HCT116 (cell line): Measurements from ENCODE around the gene HDAC1. TPM values are rescaled to one million over a fixed set of nuclear protein-coding genes. Genes with fewer than 3 reads are reported as not detected.
"Not testable (repeated sequence)": the region's sequence is repeated elsewhere in the genome, so short reads cannot be mapped to it uniquely, and the experiment has no call there.

Experiments
- ATAC-seq: fragments of 200-7000 bp; cut with Tn5 transposase; 2 replicates; pipeline ENCODE4 v1.9.1; 2020; ENCODE audit warnings: mild to moderate bottlenecking, moderate library complexity
- BruUV-seq: library from RNA; stranded (reverse); fragments of 400-500 nt; replicated peaks from 2 replicates; lab custom pipeline; 2021; lab: Mats Ljungman, UMichigan
- CTCF ChIA-PET: fragments of 300-600 bp; sonication (Branson Sonifier 250); formaldehyde crosslinking; loops from one replicate; lab custom pipeline; 2021; ENCODE audit warnings: antibody characterized with exemption; lab: Charles Lee
- POLR2A ChIA-PET: fragments of 300-600, 350-600 bp; sonication (Branson Sonifier 250); formaldehyde crosslinking; loops from one replicate; lab custom pipeline; 2021; ENCODE audit warnings: antibody characterized with exemption; lab: Charles Lee
- RAD21 ChIA-PET, 2 experiments: fragments of 300-600 bp; sonication (Branson Sonifier 250); formaldehyde crosslinking; loops; one replicate each; lab custom pipeline; 2023; ENCODE audit warnings: low total read pairs in 2 of 2; ENCODE audit not compliant: uncharacterized antibody in 2 of 2, unreplicated experiment in 2 of 2, low non-redundant PET in 1 of 2; lab: Charles Lee
- DNase-seq: peaks from one replicate; pipeline ENCODE4 v3.0.0-alpha.2; 2010; ENCODE audit warnings: low read depth, low spot score
- H2AFZ ChIP-seq: fragments of 200-600 bp; shearing (Covaris generic), sonication (generic); 2 replicates; pipeline ENCODE4 v1.6.1; 2017; ENCODE audit warnings: low read depth, mixed run types, mixed read lengths, antibody characterized with exemption, low read length; ENCODE audit not compliant: poor library complexity, severe bottlenecking
- H3K27ac ChIP-seq: 2 replicates; pipeline ENCODE4 v1.5.1; 2012; ENCODE audit warnings: low read depth, low read length
- H3K27me3 ChIP-seq: fragments of 200-600 bp; sonication (generic); 2 replicates; pipeline ENCODE4 v1.6.1; 2016; ENCODE audit warnings: mixed run types, low read length, mixed read lengths; ENCODE audit not compliant: insufficient read depth
- H3K36me3 ChIP-seq, 2 experiments: fragments of 200-500 bp in 1 of 2; fragments of 200-600 bp in 1 of 2; sonication (Bioruptor generic) in 1 of 2; sonication (generic) in 1 of 2; 2 replicates each; pipeline versions ENCODE4 v1.5.1 to v1.6.1; 2014 to 2016; ENCODE audit warnings: low read length in 2 of 2, inconsistent platforms in 1 of 2, mixed read lengths in 1 of 2, mixed run types in 1 of 2; ENCODE audit not compliant: insufficient read depth in 2 of 2, control insufficient read depth in 1 of 2
- H3K4me1 ChIP-seq, 2 experiments: fragments of 200-600 bp in 1 of 2; sonication (generic) in 1 of 2; 2 replicates each; pipeline versions ENCODE4 v1.5.1 to v1.6.1; 2012 to 2017; ENCODE audit warnings: low read length in 2 of 2, inconsistent platforms in 1 of 2, mild to moderate bottlenecking in 1 of 2, mixed read lengths in 1 of 2, mixed run types in 1 of 2, moderate library complexity in 1 of 2; ENCODE audit not compliant: insufficient read depth in 2 of 2, control insufficient read depth in 1 of 2
- H3K4me2 ChIP-seq: fragments of 200-600 bp; sonication (generic); 2 replicates; pipeline ENCODE4 v1.6.1; 2017; ENCODE audit warnings: mixed run types, low read length, mixed read lengths
- H3K4me3 ChIP-seq, 2 experiments: fragments of 200-600 bp in 1 of 2; sonication (generic) in 1 of 2; replicated peaks in 1 of 2; 2 replicates each; pipeline ENCODE4 v1.5.1; 2011 to 2016; ENCODE audit warnings: low read length in 2 of 2, control low read depth in 1 of 2, low read depth in 1 of 2, mild to moderate bottlenecking in 1 of 2, mixed read lengths in 1 of 2, mixed run types in 1 of 2
- H3K79me2 ChIP-seq: fragments of 200-600 bp; sonication (generic); 2 replicates; pipeline ENCODE4 v1.6.1; 2017; ENCODE audit warnings: mild to moderate bottlenecking, mixed run types, low read length, moderate library complexity, mixed read lengths; ENCODE audit not compliant: insufficient read depth
- H3K9ac ChIP-seq: fragments of 200-600 bp; sonication (generic); 2 replicates; pipeline ENCODE4 v1.6.1; 2016; ENCODE audit warnings: low read length, mixed read lengths
- H3K9me2 ChIP-seq: fragments of 200-600 bp; sonication (generic), shearing (Covaris generic); 2 replicates; pipeline ENCODE4 v1.6.1; 2017; ENCODE audit warnings: mixed run types, mild to moderate bottlenecking, moderate library complexity; ENCODE audit not compliant: insufficient read depth
- H3K9me3 ChIP-seq, 2 experiments: fragments of 200-500 bp in 1 of 2; fragments of 200-600 bp in 1 of 2; sonication (Bioruptor generic) in 1 of 2; sonication (generic) in 1 of 2; 2 replicates each; pipeline ENCODE4 v1.6.1; 2014 to 2017; ENCODE audit warnings: low read length in 2 of 2, mixed read lengths in 2 of 2, inconsistent platforms in 1 of 2, low read depth in 1 of 2, mild to moderate bottlenecking in 1 of 2, mixed run types in 1 of 2, moderate library complexity in 1 of 2; ENCODE audit not compliant: control insufficient read depth in 1 of 2, insufficient read depth in 1 of 2
- H4K20me1 ChIP-seq: fragments of 200-600 bp; sonication (generic), shearing (Covaris generic); 2 replicates; pipeline ENCODE4 v1.6.1; 2017; ENCODE audit warnings: mixed run types, mild to moderate bottlenecking, moderate library complexity; ENCODE audit not compliant: insufficient read depth
- CBX3 ChIP-seq: IDR thresholded peaks from 2 replicates; pipeline ENCODE4 v1.6.1; 2012; ENCODE audit warnings: low read depth
- ELF1 ChIP-seq: IDR thresholded peaks from 2 replicates; pipeline ENCODE4 v1.6.1; 2012; ENCODE audit warnings: low read depth, borderline replicate concordance
- EZH2 ChIP-seq: fragments of 200-600 bp; sonication (generic); IDR thresholded peaks from 2 replicates; pipeline ENCODE4 v1.6.1; 2017; ENCODE audit warnings: antibody characterized with exemption, mixed run types
- JUND ChIP-seq: IDR thresholded peaks from 2 replicates; pipeline ENCODE4 v1.6.1; 2012
- RAD21 ChIP-seq: IDR thresholded peaks from 2 replicates; pipeline ENCODE4 v1.6.1; 2012; ENCODE audit warnings: low read depth, mild to moderate bottlenecking
- SRF ChIP-seq: IDR thresholded peaks from 2 replicates; pipeline ENCODE4 v1.6.1; 2012; ENCODE audit warnings: low read depth
- TCF7L2 ChIP-seq: IDR thresholded peaks from 2 replicates; pipeline ENCODE4 v1.7.0; 2011; ENCODE audit warnings: borderline replicate concordance, inconsistent platforms; ENCODE audit not compliant: insufficient read depth, insufficient read length; ENCODE audit errors: extremely low read depth
- intact Hi-C: fragments of 100-400 bp; cut with micrococcal nuclease; formaldehyde crosslinking; loops from 2 replicates; pipeline ENCODE4 v1.10.0; 2022
- total RNA-seq: library from RNA; stranded (reverse); gene quantifications from one replicate; pipeline ENCODE4 v1.2.1, GENCODE V29; 2021; ENCODE audit not compliant: unreplicated experiment
- TF ChIP-seq, protein P1 (sequence below): IDR thresholded peaks from 2 replicates; pipeline ENCODE4 v1.6.1; 2012
- TF ChIP-seq, protein P2 (sequence below), 3 experiments: fragments of 200-600 bp in 1 of 3; sonication (generic) in 1 of 3; IDR thresholded peaks in 2 of 3; conservative IDR thresholded peaks in 1 of 3; 2 replicates each; pipeline ENCODE4 v1.5.1; 2012 to 2017; ENCODE audit warnings: low read depth in 2 of 3, low read length in 2 of 3, antibody characterized with exemption in 1 of 3, borderline replicate concordance in 1 of 3, control low read depth in 1 of 3, mild to moderate bottlenecking in 1 of 3, mixed read lengths in 1 of 3, mixed run types in 1 of 3, moderate library complexity in 1 of 3; ENCODE audit not compliant: insufficient read depth in 1 of 3

The HDAC1 gene
- total RNA-seq, 1 experiment from 2014 or later: 232 TPM

DNA sequence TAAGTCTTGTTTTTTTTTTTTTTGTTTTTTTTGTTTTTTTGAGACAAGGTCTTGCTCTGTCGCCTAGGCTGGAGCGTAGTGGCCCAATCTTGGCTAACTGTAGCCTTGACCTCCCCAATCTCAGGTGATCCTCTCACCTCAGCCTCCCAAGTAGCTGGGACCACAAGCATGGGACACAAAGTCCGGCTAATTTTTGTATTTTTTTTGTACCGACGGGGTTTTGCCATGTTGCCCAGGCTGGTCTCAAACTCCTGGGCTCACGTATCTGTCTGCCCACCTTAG lies 34.7 kb upstream of the HDAC1 start:
- Histone ChIP-seq H3K4me2 (no peak overlapping the region), H3K79me2 (no peaks in the 10 kb centered on the region), H3K27ac (no peak overlapping the region), H3K36me3 (no peaks in the 10 kb centered on the region), H2AFZ (no peak overlapping the region), H3K9ac (no peak overlapping the region), H3K27me3 (no peaks in the 10 kb centered on the region), H3K9me2 (no peaks in the 10 kb centered on the region), H4K20me1 (no peaks in the 10 kb centered on the region), H3K4me1 (no peaks in the 10 kb centered on the region), H3K9me3 (no peaks in the 10 kb centered on the region), H3K4me3 (no peak overlapping the region)
- no TSS peak for BruUV-seq
- RAD21 ChIA-PET: interaction anchor here in 1 of 2 experiments (0.7 kb wide), 1 partner anchor 107 kb away, joined by 3 read pairs; no protein-coding TSS in a partner anchor
- TF ChIP-seq EZH2: no peak
- TF ChIP-seq ELF1: no peak
- TF ChIP-seq JUND: no peak
- no peak for TF ChIP-seq TCF7L2
- TF ChIP-seq RAD21: no peak
- TF ChIP-seq SRF: no peak
- TF ChIP-seq, protein P1, sequence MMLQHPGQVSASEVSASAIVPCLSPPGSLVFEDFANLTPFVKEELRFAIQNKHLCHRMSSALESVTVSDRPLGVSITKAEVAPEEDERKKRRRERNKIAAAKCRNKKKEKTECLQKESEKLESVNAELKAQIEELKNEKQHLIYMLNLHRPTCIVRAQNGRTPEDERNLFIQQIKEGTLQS: no peak
- TF ChIP-seq CBX3: no peak
- TF ChIP-seq, protein P2, sequence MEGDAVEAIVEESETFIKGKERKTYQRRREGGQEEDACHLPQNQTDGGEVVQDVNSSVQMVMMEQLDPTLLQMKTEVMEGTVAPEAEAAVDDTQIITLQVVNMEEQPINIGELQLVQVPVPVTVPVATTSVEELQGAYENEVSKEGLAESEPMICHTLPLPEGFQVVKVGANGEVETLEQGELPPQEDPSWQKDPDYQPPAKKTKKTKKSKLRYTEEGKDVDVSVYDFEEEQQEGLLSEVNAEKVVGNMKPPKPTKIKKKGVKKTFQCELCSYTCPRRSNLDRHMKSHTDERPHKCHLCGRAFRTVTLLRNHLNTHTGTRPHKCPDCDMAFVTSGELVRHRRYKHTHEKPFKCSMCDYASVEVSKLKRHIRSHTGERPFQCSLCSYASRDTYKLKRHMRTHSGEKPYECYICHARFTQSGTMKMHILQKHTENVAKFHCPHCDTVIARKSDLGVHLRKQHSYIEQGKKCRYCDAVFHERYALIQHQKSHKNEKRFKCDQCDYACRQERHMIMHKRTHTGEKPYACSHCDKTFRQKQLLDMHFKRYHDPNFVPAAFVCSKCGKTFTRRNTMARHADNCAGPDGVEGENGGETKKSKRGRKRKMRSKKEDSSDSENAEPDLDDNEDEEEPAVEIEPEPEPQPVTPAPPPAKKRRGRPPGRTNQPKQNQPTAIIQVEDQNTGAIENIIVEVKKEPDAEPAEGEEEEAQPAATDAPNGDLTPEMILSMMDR (IDR thresholded peaks at IDR 0.05 in 2 of 3, conservative IDR thresholded peaks at IDR 0.05 in 1 of 3; ENCODE audit: borderline replicate concordance in 1 of 3, insufficient read depth in 1 of 3, low read depth in 2 of 3, low read length in 2 of 3): no peak
- no peak for ATAC-seq
- CTCF ChIA-PET: no interaction called here
- DNase-seq: no peak
- intact Hi-C loops: no loop called here
- POLR2A ChIA-PET: no interaction called here

DNA sequence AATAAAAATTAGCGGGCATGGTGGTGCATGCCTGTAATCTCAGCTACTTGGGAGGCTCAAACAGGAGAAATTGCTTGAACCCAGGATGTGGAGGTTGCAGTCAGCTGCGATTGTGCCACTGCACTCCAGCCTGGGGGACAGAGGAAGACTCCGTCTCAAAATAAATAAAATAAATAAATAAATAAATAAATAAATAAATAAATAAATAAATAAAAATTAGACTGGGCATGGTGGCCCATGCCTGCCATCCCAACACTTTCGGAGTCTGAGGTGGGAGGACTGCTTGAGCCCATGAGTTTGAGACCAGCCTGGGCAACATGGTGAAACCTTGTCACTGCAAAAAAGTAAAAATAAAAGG lies 28.7 kb upstream of the HDAC1 start:
- H3K9me2 ChIP-seq, RAD21 ChIA-PET, H3K79me2 ChIP-seq, H3K27me3 ChIP-seq, intact Hi-C loops, H3K9me3 ChIP-seq, H4K20me1 ChIP-seq, DNase-seq, H3K36me3 ChIP-seq, H2AFZ ChIP-seq, POLR2A ChIA-PET, H3K9ac ChIP-seq, H3K4me3 ChIP-seq, BruUV-seq, ATAC-seq, H3K27ac ChIP-seq, H3K4me2 ChIP-seq, CTCF ChIA-PET: not testable (repeated sequence)
- peaks cover 3 to 18% of the 10 kb centered on the region in 2 experiments for H3K4me1 ChIP-seq
